CD14-positive monocyte (primary cell): ENCODE data around the gene KCNMA1. TPM values are rescaled to one million over a fixed set of nuclear protein-coding genes. Genes with fewer than 3 reads are reported as not detected.

Source experiments
- DNase-seq, 3 donors: peaks; one replicate each; pipeline ENCODE4 v3.0.0-alpha.2; 2011 to 2022
- H2AFZ ChIP-seq: 2 replicates; pipeline ENCODE4 v1.6.0; 2012; ENCODE audit warnings: mild to moderate bottlenecking, low read depth, low read length, inconsistent platforms; ENCODE audit not compliant: insufficient read depth, poor library complexity, severe bottlenecking
- H3K27ac ChIP-seq, 2 donors: 1 replicate in 1 of 2; 2 replicates in 1 of 2; pipeline ENCODE4 v1.5.1; 2012 to 2013; ENCODE audit warnings: low read length in 2 of 2, control low read depth in 1 of 2, inconsistent platforms in 1 of 2, low read depth in 1 of 2, mild to moderate bottlenecking in 1 of 2
- H3K27me3 ChIP-seq, 2 donors: one replicate each; pipeline versions ENCODE4 v1.6.0 to v1.6.1; 2011 to 2013; ENCODE audit warnings: low read length in 2 of 2; ENCODE audit not compliant: control insufficient read depth in 2 of 2, insufficient read depth in 2 of 2
- H3K36me3 ChIP-seq, 2 donors: replicated peaks in 1 of 2; 1 replicate in 1 of 2; 2 replicates in 1 of 2; pipeline versions ENCODE4 v1.5.1 to v1.6.1; 2012 to 2013; ENCODE audit warnings: low read length in 2 of 2, control low read depth in 1 of 2, inconsistent platforms in 1 of 2, mild to moderate bottlenecking in 1 of 2; ENCODE audit not compliant: insufficient read depth in 2 of 2, control insufficient read depth in 1 of 2
- H3K4me1 ChIP-seq, 2 donors: 1 replicate in 1 of 2; 2 replicates in 1 of 2; pipeline versions ENCODE4 v1.5.1 to v1.6.1; 2012 to 2013; ENCODE audit warnings: low read length in 2 of 2, control low read depth in 1 of 2, inconsistent platforms in 1 of 2, mild to moderate bottlenecking in 1 of 2, moderate library complexity in 1 of 2; ENCODE audit not compliant: insufficient read depth in 2 of 2, control insufficient read depth in 1 of 2
- H3K4me2 ChIP-seq: replicated peaks from 2 replicates; pipeline ENCODE3; 2012; ENCODE audit warnings: low read length, moderate library complexity, mild to moderate bottlenecking; ENCODE audit not compliant: poor library complexity, severe bottlenecking; ENCODE audit errors: extremely low read depth
- H3K4me3 ChIP-seq, 3 experiments: fragments of 200-600 bp in 1 of 3; sonication (generic) in 1 of 3; replicated peaks in 1 of 3; 1 replicate in 2 of 3; 2 replicates in 1 of 3; pipeline ENCODE4 v1.5.1; 2011 to 2013; ENCODE audit warnings: low read length in 3 of 3, mild to moderate bottlenecking in 3 of 3, control low read depth in 2 of 3, low read depth in 2 of 3, inconsistent platforms in 1 of 3, moderate library complexity in 1 of 3
- H3K79me2 ChIP-seq: 2 replicates; pipeline ENCODE4 v1.6.0; 2012; ENCODE audit warnings: mild to moderate bottlenecking, control low read depth, inconsistent platforms, low read length, moderate library complexity; ENCODE audit not compliant: insufficient read depth
- H3K9ac ChIP-seq: 2 replicates; pipeline ENCODE4 v1.6.0; 2017; ENCODE audit warnings: low read length, mild to moderate bottlenecking; ENCODE audit not compliant: insufficient read depth, poor library complexity, severe bottlenecking
- H3K9me3 ChIP-seq, 2 donors: replicated peaks in 1 of 2; 1 replicate in 1 of 2; 2 replicates in 1 of 2; pipeline versions ENCODE4 v1.5.1 to v1.6.1; 2012 to 2013; ENCODE audit warnings: low read length in 2 of 2, control low read depth in 1 of 2; ENCODE audit not compliant: control insufficient read depth in 1 of 2, insufficient read depth in 1 of 2
- H4K20me1 ChIP-seq: 2 replicates; pipeline ENCODE4 v1.6.0; 2012; ENCODE audit warnings: mild to moderate bottlenecking, low read length, control low read depth, moderate library complexity; ENCODE audit not compliant: insufficient read depth
- H3K27ac Mint-ChIP-seq, 7 donors: one replicate each; pipeline ENCODE4 v1.8.0; 2020; ENCODE audit warnings: mild to moderate bottlenecking in 7 of 7, mixed read lengths in 7 of 7, moderate library complexity in 6 of 7, inconsistent platforms in 2 of 7
- H3K27me3 Mint-ChIP-seq, 3 donors: one replicate each; pipeline ENCODE4 v1.8.0; 2021 to 2022; ENCODE audit warnings: low read depth in 3 of 3, mild to moderate bottlenecking in 3 of 3, mixed read lengths in 3 of 3, moderate library complexity in 3 of 3, inconsistent platforms in 1 of 3
- H3K36me3 Mint-ChIP-seq, 2 donors: one replicate each; pipeline ENCODE4 v1.8.0; 2020; ENCODE audit warnings: mixed read lengths in 2 of 2, inconsistent platforms in 1 of 2, mild to moderate bottlenecking in 1 of 2
- H3K4me1 Mint-ChIP-seq: one replicate; pipeline ENCODE4 v1.8.0; 2020; ENCODE audit warnings: mild to moderate bottlenecking, mixed read lengths
- H3K4me3 Mint-ChIP-seq, 2 donors: one replicate each; pipeline ENCODE4 v1.8.0; 2020; ENCODE audit warnings: mild to moderate bottlenecking in 2 of 2, mixed read lengths in 2 of 2, moderate library complexity in 1 of 2
- H3K9me3 Mint-ChIP-seq, 7 donors: one replicate each; pipeline ENCODE4 v1.8.0; 2020 to 2022; ENCODE audit warnings: mixed read lengths in 7 of 7, mild to moderate bottlenecking in 6 of 7, moderate library complexity in 6 of 7, inconsistent platforms in 2 of 7
- CTCF ChIP-seq: fragments of 200-600 bp; IDR thresholded peaks from one replicate; pipeline ENCODE4 v1.8.0; 2022; ENCODE audit warnings: antibody characterized with exemption, mild to moderate bottlenecking
- WGBS: methylation state at CpG from one replicate; pipeline ENCODE4 v1.1.5; 2013; ENCODE audit warnings: missing lambda C conversion rate; ENCODE audit not compliant: insufficient coverage; 5-methylcytosine and 5-hydroxymethylcytosine counted together
- intact Hi-C, 2 donors: fragments of 100-400 bp; cut with micrococcal nuclease; formaldehyde crosslinking; loops; one replicate each; pipeline versions ENCODE4 v1.15.0 to v1.15.1; 2023
- polyA plus RNA-seq, 3 donors: library from polyadenylated mRNA; depleted of rRNA in 1 of 3; unstranded in 2 of 3; stranded (reverse) in 1 of 3; fragments of 300-500 nt in 2 of 3; fragments of >200 nt in 1 of 3; fragmentation: Illumina TruSeq in 2 of 3; gene quantifications; 1 replicate in 2 of 3; 2 replicates in 1 of 3; pipeline ENCODE4 v1.2.3, GENCODE V29; 2012 to 2021

The KCNMA1 gene
- polyA plus RNA-seq, 3 donors, result 0.11 to 1.0 TPM; not detected in 1

DNA sequence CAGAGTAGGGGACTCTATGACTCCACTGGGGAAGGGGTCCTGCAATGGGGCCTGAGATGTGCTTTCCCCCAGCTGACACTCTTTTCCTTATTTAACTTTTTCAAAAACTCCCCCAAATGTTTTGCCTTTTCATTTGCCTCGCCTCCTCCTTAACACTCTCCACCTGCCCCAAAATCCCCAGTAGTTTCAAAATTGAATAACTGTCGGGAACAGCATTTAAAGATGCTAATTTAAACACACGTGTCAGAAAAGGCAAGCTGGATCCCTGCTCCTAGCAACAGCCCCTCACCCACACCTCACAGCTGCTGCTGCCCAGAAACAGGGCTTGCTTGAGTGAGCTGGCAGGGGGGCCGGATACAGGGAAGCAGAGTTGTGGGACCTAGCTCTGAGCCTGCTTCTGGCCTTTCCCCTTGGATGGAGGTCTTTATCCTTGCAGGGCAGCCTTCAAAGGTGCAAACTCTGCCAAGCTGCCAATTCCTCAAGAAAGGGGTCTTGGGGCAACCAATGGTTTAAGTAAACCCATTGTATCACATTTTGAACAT, 115.3 kb downstream of the KCNMA1 start:
- Histone ChIP-seq H3K4me3 (no peak overlapping the region), H3K9ac (no peak overlapping the region), H3K79me2 (no peaks in the 10 kb centered on the region), H3K4me1 (no peaks in the 10 kb centered on the region), H3K27ac (no peak overlapping the region), H4K20me1 (no peaks in the 10 kb centered on the region), H3K36me3 (no peaks in the 10 kb centered on the region), H3K9me3 (no peaks in the 10 kb centered on the region), H2AFZ (no peak overlapping the region), H3K4me2 (no peak overlapping the region), H3K27me3 (no peaks in the 10 kb centered on the region)
- Mint-ChIP-seq H3K4me3 (no peak overlapping the region), H3K4me1 (no peaks in the 10 kb centered on the region), H3K9me3 (peaks cover 0 to 1% (median 0%) of the 10 kb centered on the region in 7 donors), H3K27me3 (peaks cover 4 to 14% (median 11%) of the 10 kb centered on the region in 3 donors), H3K27ac (no peak overlapping the region), H3K36me3 (no peaks in the 10 kb centered on the region)
- WGBS, result 97% methylated on average over 3 of the region's 4 CpGs
- TF ChIP-seq CTCF, result no peak
- intact Hi-C loops, result no loop called here
- no peak for DNase-seq

GRCh38 chr10:77520995-77521394, 116.6 kb downstream of the KCNMA1 start:
- no CpG with 5 or more reads among the region's 2 CpGs for WGBS

More at GRCh38 chr10:77520995-77521394, 116.6 kb downstream of the KCNMA1 start:
- Histone ChIP-seq H2AFZ (no peak overlapping the region), H3K9me3 (no peaks in the 10 kb centered on the region), H3K4me3 (no peak overlapping the region), H3K36me3 (no peaks in the 10 kb centered on the region), H3K4me2 (no peak overlapping the region), H3K4me1 (no peaks in the 10 kb centered on the region), H4K20me1 (no peaks in the 10 kb centered on the region), H3K27ac (no peak overlapping the region), H3K27me3 (no peaks in the 10 kb centered on the region), H3K79me2 (no peaks in the 10 kb centered on the region), H3K9ac (no peak overlapping the region)
- peaks cover 6 to 14% (median 10%) of the 10 kb centered on the region in 3 donors for H3K27me3 Mint-ChIP-seq
- intact Hi-C loops, result no loop called here
- H3K27ac Mint-ChIP-seq, result no peak overlapping the region
- no peak overlapping the region for H3K4me3 Mint-ChIP-seq
- no peak for DNase-seq
- TF ChIP-seq CTCF, result no peak
- peaks cover 0 to 2% (median 0%) of the 10 kb centered on the region in 7 donors for H3K9me3 Mint-ChIP-seq
- H3K36me3 Mint-ChIP-seq, result no peaks in the 10 kb centered on the region
- no peaks in the 10 kb centered on the region for H3K4me1 Mint-ChIP-seq
